DOHH2 (cell line): Measurements from ENCODE around the gene GPD1L.

Experiments
- H3F3A ChIP-seq: fragments of 200-600 bp; sonication (generic), shearing (Covaris generic); 2 replicates; pipeline ENCODE4 v1.6.0; 2016; ENCODE audit warnings: antibody characterized with exemption, mild to moderate bottlenecking; ENCODE audit not compliant: control insufficient read depth, insufficient read depth
- H3K27ac ChIP-seq: fragments of 200-600 bp; sonication (generic); 2 replicates; pipeline ENCODE4 v1.5.1; 2014; ENCODE audit warnings: low read depth, mild to moderate bottlenecking, low read length, moderate library complexity
- H3K27me3 ChIP-seq: fragments of 200-600 bp; sonication (generic); 2 replicates; pipeline ENCODE4 v1.6.1; 2014; ENCODE audit warnings: mild to moderate bottlenecking, low read length, mixed read lengths; ENCODE audit not compliant: control insufficient read depth
- H3K36me3 ChIP-seq: fragments of 200-600 bp; sonication (generic); 2 replicates; pipeline ENCODE4 v1.6.1; 2014; ENCODE audit warnings: mild to moderate bottlenecking, low read length, moderate library complexity, mixed read lengths; ENCODE audit not compliant: control insufficient read depth
- H3K4me1 ChIP-seq: fragments of 200-600 bp; sonication (generic); 2 replicates; pipeline ENCODE4 v1.6.1; 2014; ENCODE audit warnings: mild to moderate bottlenecking, low read length, mixed read lengths; ENCODE audit not compliant: control insufficient read depth
- H3K4me2 ChIP-seq: fragments of 200-600 bp; sonication (generic); 2 replicates; pipeline ENCODE4 v1.6.0; 2014; ENCODE audit warnings: mild to moderate bottlenecking, low read length, moderate library complexity
- H3K4me3 ChIP-seq: fragments of 200-600 bp; sonication (generic); 2 replicates; pipeline ENCODE4 v1.5.1; 2014; ENCODE audit warnings: mild to moderate bottlenecking, low read length, mixed read lengths
- H3K79me2 ChIP-seq: fragments of 200-600 bp; sonication (generic); 2 replicates; pipeline ENCODE4 v1.6.1; 2014; ENCODE audit warnings: mild to moderate bottlenecking, low read length, mixed read lengths; ENCODE audit not compliant: control insufficient read depth
- H3K9me2 ChIP-seq: fragments of 200-600 bp; sonication (generic); replicated peaks from 2 replicates; pipeline ENCODE4 v1.6.1; 2014; ENCODE audit warnings: mild to moderate bottlenecking, low read length, mixed read lengths; ENCODE audit not compliant: control insufficient read depth
- H3K9me3 ChIP-seq: fragments of 200-600 bp; sonication (generic); 2 replicates; pipeline ENCODE4 v1.6.1; 2014; ENCODE audit warnings: antibody characterized with exemption, low read length, mixed read lengths; ENCODE audit not compliant: control insufficient read depth, insufficient read depth
- H4K20me1 ChIP-seq: fragments of 200-600 bp; sonication (generic); 2 replicates; pipeline ENCODE4 v1.6.0; 2014; ENCODE audit warnings: low read depth, mild to moderate bottlenecking, antibody characterized with exemption, low read length, moderate library complexity; ENCODE audit not compliant: control insufficient read depth, insufficient read depth
- EZH2phosphoT487 ChIP-seq: fragments of 200-600 bp; sonication (generic); IDR thresholded peaks from 2 replicates; pipeline ENCODE4 v1.6.1; 2017; ENCODE audit warnings: borderline replicate concordance, mild to moderate bottlenecking, antibody characterized with exemption, low read length, moderate library complexity, mixed read lengths
- TF ChIP-seq, protein P1 (sequence below): fragments of 200-600 bp; sonication (generic); IDR thresholded peaks from one replicate; pipeline ENCODE4 v1.5.1; 2014; ENCODE audit warnings: antibody characterized with exemption, mild to moderate bottlenecking, low read depth, low read length; ENCODE audit not compliant: poor library complexity, severe bottlenecking

The GPD1L gene

DNA sequence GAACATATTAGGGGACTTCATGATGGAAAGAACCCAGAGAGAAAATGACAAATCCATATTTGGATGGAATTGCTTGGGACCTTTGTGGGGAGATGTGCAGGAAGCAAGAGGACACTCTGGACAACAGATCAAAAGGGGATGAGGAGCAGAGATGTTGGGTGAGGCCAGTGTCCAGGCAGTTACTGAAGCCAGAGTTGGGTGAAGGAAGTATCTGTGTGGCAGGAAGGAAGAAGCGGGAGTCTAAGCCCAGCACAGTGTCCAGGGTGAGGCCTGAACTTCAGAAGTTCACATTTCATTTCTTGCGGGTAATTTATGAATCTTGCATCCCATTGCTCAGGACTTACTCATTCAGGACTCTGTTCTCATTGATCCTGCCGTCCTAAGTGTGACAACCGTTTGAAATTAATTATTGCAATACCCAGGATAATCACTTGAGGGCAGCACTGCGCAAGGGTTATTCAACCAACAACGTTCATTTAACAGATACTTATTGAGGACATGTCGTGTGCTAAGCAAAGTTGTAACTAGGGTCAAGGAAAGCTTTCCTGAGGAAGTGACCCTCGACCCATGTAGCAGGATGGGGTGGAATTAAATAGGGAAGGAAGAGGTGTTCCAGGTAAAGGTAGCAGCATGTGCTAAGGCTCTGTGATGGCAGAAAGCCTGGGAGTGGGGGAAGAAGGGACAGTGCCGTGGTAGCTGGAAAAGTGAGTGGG is 70.7 kb downstream of the GPD1L start:
- Histone ChIP-seq H3K9me2 (no peaks in the 10 kb centered on the region), H4K20me1 (no peaks in the 10 kb centered on the region), H3K4me1 (peaks cover 9% of the 10 kb centered on the region), H3K4me3 (no peak overlapping the region; the same call in 1 of the 2 replicates), H3K27ac (no peak overlapping the region), H3K9me3 (no peaks in the 10 kb centered on the region), H3K4me2 (peak overlapping the region; percentile 42), H3K36me3 (no peaks in the 10 kb centered on the region), H3F3A (no peaks in the 10 kb centered on the region), H3K79me2 (no peaks in the 10 kb centered on the region), H3K27me3 (peaks cover 2% of the 10 kb centered on the region; the same call in 1 of the 2 replicates)
- no peak for TF ChIP-seq EZH2phosphoT487
- TF ChIP-seq, protein P1, sequence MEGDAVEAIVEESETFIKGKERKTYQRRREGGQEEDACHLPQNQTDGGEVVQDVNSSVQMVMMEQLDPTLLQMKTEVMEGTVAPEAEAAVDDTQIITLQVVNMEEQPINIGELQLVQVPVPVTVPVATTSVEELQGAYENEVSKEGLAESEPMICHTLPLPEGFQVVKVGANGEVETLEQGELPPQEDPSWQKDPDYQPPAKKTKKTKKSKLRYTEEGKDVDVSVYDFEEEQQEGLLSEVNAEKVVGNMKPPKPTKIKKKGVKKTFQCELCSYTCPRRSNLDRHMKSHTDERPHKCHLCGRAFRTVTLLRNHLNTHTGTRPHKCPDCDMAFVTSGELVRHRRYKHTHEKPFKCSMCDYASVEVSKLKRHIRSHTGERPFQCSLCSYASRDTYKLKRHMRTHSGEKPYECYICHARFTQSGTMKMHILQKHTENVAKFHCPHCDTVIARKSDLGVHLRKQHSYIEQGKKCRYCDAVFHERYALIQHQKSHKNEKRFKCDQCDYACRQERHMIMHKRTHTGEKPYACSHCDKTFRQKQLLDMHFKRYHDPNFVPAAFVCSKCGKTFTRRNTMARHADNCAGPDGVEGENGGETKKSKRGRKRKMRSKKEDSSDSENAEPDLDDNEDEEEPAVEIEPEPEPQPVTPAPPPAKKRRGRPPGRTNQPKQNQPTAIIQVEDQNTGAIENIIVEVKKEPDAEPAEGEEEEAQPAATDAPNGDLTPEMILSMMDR = peak; percentile 90

DNA sequence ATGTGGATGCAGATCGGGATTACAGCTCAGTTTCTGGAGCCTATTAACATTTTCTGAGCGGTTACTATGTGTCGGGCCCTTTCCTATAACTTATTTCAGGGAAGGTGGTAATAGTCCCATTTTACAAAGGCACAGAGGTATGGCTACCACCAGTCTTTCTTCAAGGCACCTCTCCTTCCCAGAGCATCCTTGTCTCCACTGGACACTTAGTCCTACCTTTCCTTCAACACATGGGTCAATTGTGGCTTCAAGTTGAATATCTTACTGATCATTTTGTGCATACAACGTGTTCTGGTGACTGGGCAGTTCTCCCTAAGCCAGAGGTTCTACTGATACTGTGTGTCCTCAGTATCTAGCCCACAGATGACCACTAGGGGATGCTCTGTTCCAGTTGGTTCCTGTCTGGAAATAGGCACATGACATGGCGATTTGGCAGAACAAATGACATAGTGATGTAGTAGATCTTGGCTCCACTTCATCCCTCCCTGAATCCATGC is 71.3 kb downstream of the GPD1L start:
- no peak overlapping the region; the same call in 1 of the 2 replicates for H3K4me3 ChIP-seq
- H3K79me2 ChIP-seq = no peaks in the 10 kb centered on the region
- H3K36me3 ChIP-seq = no peaks in the 10 kb centered on the region
- peaks cover 9% of the 10 kb centered on the region for H3K4me1 ChIP-seq
- H3K27ac ChIP-seq = no peak overlapping the region
- no peak for TF ChIP-seq EZH2phosphoT487
- TF ChIP-seq, protein P1 = peak; percentile 59
- no peaks in the 10 kb centered on the region for H4K20me1 ChIP-seq
- H3K4me2 ChIP-seq = peak overlapping the region; percentile 42
- H3K9me3 ChIP-seq = no peaks in the 10 kb centered on the region
- peaks cover 2% of the 10 kb centered on the region; the same call in 1 of the 2 replicates for H3K27me3 ChIP-seq
- H3K9me2 ChIP-seq = no peaks in the 10 kb centered on the region
- no peaks in the 10 kb centered on the region for H3F3A ChIP-seq

DNA sequence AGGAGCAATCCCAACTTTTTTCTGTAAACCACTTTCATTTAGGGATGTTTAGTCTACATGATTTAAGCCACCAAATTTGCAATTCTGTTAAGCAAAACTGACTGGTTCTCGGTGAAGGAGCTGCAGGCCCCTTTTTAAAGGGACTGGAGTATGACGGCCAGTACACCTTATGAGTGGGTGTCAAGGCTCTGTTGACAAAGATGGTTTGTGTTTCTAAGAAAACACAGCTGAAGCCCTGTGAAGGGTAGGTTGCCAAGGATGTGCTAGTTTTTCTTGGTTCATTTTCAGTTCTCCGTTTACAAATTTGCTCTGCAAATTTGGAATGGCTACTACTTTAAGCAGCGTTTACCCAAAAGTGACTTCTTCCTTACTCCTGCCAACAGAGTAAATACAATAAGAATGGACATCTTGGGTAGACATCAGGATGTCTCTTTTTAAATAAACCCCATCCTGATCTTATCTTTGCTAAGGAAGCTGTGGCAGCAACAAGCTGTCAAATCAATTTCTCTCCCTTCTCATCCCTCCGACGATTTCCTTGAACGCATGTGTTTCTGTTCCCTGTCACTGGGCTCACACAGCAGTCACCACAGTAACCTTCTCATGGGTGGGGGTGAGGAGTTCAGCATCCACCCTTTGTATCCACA is 73.8 kb downstream of the GPD1L start:
- Histone ChIP-seq H3K9me2 (no peaks in the 10 kb centered on the region), H3K4me2 (no peak overlapping the region), H4K20me1 (no peaks in the 10 kb centered on the region), H3K9me3 (no peaks in the 10 kb centered on the region), H3K27me3 (peaks cover 2% of the 10 kb centered on the region; the same call in 1 of the 2 replicates), H3K4me1 (peaks cover 9% of the 10 kb centered on the region), H3F3A (no peaks in the 10 kb centered on the region), H3K4me3 (no peak overlapping the region), H3K79me2 (no peaks in the 10 kb centered on the region), H3K27ac (no peak overlapping the region), H3K36me3 (no peaks in the 10 kb centered on the region)
- TF ChIP-seq EZH2phosphoT487 = no peak
- TF ChIP-seq, protein P1 = no peak
